HG03558 (cell line): ENCODE measurements around the gene SH3PXD2B.
"Not testable (repeated sequence)": the region's sequence is repeated elsewhere in the genome, so short reads cannot be mapped to it uniquely, and the experiment has no call there.

Experiments used
- ATAC-seq: cut with Tn5 transposase; IDR thresholded peaks from one replicate; pipeline ENCODE4 v1.9.1; 2021; ENCODE audit warnings: moderate number of reproducible peaks; ENCODE audit not compliant: unreplicated experiment; ENCODE audit errors: extremely low read depth

SH3PXD2B gene

DNA sequence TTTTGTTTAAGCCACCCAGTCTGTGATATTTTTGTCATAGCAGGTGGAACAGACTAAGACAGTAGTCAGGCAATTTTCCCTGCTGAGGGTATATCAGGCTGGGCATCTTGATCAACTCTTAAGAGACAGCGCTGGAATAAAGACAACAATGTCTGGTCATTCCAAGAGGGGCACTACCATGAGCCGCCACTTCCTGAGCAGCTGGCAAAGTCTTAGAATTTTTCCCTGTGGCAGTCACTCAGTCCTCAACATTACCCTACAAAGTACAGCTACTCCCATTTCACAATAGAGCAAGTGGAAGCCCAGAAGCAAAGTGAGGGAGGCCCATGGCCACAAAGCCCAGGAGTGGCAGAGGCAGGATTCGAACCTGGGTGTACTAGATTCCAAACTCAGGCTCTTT is 74.8 kb downstream of the SH3PXD2B start:
- no peak for ATAC-seq

DNA sequence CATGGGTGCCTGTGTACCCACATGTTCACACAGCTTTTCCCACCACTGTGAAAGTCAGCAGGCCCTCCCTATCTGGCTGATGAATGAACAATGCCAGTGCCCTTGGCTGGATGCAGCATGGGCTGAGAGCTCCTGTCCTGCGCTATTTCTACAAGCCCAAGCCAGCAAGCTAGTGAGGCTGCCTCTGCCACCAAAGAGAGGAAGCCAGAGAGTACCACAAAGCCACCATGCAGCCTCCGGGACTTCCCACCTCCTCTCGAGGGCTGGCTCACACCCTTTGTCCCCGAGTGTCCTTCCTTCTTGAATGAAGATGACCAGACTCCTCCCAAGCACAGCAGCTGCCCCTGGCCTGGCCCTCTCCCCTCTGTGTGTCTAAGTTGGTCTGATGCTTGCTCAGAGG is 76.5 kb downstream of the SH3PXD2B start:
- no peak for ATAC-seq

DNA sequence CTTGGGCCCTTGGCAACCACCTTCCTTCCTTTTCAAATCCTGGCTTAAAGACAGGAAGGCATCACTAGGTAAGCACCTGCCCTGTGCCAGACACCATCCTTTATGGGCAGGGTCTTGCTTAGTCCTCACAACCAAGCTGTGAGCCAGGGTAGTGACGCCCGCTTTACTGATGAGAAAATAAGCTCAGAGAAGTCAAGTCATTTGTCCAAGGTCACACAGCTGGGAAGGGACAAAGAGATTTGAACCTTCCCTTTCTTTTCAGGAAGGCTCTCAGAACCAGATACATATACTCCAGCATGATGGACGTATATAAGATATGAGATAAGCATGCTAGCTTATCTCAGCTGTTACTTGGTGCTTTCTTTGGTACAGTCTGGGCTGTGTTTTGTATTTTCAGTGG is 76.9 kb downstream of the SH3PXD2B start:
- ATAC-seq, result no peak

DNA sequence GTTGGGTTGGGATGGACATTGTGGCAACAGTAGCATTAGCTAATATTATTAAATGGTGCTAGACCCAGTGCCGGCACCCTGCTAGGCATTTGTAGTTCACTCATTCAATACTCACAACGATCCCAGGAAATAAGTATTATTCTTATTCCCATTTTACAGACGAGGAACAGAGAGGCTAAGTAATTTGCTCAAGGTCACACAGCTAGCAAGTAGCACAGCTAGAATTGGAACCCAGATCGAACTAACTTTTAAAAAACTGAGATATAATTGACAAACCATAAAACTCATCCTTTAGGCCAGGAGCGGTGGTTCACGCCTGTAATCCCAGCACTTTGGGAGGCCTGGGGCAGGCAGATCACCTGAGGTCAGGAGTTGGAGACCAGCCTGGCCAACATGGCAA is 79.5 kb downstream of the SH3PXD2B start:
- no peak for ATAC-seq

DNA sequence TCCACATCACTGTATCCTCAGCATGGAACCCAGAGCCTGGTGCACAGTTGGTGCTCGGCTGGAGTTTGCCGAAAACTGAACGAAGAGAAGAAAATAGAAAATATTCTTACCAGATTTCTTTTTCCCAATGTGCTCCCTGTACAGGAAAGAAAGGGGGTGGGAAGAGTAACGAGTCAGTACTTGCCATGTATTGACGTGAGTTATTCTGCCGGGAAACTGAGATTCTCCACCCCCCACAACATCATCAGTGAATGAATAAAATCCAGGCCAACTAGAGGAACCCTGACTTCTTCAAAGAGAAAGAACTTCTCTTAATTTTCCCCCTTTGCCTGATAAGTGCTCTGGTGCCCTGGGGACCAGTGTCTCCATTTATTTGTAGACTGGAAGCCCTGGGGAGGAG is 80.6 kb downstream of the SH3PXD2B start:
- ATAC-seq, result no peak

DNA sequence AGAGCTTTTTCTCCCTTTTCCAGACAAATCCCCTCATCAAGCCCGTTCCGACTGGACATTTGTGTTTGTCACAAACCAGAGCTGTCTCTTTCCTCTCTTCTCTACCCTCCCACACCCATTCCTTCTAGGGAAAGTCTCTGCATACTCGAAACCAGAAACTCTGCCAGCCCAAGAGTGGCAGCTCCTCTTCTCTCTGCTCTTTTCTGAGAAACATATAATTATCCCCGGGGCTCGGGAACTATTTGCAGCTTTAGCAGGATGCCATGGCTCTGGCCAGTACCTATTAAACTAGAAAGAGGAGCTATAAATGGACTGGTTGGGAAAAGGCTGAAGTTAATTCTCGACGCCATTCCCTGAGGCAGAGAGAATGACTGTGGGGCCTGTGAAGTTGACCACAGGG is 82.6 kb downstream of the SH3PXD2B start:
- ATAC-seq, result no peak

DNA sequence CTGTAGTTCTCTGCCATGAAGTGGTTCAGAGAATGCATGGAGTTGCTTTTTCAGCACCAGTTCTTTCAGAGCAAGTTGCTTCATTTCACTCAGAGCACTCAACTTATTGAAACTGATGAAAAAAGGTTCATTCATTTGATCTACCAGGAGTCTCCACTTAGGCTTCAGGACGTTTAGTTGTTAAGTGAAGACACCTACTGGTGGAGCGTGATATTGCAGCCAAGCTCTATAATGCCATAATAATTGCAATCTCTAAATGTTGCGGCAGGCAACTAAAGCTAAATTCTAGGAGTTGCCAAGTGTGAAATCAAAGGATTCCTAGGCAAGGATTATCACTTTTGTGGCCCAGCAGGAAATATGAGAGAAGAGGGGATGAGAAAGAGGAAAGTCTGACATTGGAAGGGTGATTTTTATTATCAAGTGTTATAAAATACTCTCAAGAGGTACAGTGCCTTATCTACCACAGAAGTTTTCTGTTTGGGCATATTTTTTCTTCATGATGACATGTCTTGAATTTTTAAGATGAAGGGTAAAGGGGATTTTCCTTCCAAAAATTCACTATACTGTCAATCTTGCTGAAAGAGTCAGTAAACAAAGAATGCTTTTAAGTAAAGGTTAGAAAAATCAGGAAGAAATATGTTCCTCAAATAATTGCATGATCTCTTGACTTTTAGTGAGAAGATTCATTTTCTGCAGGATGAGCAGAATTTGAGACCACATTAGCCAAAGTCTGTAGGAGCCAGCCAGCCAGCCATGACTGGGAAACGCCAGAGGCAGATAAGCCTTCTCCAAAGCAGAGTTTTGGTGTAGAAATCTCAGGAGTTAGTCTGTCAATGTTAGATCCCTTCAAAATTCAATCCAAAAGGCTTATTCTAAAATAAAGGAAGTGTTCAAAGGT is 83.4 kb downstream of the SH3PXD2B start:
- no peak for ATAC-seq

DNA sequence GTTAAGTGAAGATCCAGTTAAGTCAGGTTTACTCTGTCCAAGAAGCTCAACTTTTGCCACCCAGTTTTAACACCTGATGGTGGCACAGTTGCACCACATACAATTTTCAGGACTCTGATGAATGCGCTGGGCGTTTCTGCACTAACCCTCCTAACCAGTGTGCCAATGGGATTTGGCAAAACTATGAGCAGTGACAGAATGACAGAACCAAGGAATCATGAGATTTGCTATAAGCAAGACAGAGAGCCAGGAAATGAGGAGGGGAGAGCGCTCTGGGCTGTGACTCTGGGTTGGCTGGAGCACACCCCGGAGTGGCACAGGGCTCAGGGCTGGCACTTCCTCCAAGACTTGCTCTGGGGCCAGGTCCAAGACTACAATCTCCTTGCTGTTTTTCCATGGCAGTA is 84.1 kb downstream of the SH3PXD2B start:
- no peak for ATAC-seq

DNA sequence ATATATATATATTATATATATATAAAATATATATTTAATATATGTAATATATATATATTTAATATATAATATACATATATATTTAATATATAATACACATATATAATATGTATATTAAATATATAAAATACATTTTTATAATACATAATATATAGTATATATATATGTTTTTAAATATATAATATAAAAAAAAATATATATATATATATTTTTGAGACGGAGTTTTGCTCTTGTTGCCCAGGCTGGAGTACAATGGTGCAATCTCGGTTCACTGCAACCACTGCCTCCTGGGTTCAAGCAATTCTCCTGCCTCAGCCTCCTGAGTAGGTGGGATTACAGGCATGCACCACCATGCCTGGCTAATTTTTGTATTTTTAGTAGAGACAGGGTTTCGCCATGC is 85.6 kb downstream of the SH3PXD2B start:
- ATAC-seq, result not testable (repeated sequence)

DNA sequence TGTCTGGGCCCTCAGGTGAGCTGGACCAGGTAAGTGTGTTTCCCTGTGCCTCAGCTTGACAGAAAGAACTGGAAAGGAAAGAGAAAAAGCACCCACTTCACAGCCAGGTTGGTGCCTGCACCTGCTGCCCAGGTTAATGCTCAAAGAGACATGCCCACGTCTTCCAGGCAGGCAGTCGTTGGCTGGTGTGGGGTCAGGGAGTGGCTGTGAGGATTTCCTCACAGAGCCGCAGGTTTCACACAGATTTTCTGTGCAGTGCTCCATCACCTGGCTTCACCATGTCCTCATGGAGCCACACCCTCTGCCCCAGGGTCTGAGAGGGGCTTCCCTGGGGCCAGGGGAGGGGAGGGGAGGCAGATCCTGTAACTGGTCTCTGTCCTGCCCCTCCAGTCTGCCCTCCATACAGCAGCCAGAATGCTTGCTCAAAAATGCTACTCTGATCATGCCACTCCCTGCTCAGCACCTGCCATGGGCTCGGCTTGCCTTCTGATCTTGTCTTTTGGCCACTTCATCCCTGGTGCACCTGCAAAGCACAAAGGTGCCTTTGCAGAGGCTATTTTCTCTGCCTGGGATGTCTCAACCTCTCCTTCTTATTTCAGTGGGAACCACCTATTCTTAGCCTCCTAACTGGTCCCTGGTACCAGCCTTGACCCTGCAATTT is 88.2 kb downstream of the SH3PXD2B start:
- no peak for ATAC-seq

DNA sequence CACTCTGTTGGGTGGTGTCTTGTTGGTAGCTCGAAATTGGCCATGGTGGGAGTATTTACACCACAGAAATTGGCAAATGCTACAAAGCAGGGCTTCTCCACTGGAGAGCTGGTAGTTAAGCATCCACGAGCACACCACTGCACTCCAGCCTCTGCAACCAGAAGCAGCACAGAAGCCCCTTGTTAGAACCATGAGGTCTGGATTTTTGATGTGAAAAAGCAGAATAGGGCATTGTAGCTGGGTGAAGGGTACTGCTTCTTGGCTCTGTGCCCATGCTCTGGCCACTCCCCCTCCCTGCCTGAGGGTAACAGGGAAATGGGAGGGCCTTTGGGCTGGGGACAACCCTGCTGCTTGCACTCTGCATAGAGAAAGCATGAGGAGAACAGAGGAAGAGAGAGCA is 89.6 kb downstream of the SH3PXD2B start:
- no peak for ATAC-seq

DNA sequence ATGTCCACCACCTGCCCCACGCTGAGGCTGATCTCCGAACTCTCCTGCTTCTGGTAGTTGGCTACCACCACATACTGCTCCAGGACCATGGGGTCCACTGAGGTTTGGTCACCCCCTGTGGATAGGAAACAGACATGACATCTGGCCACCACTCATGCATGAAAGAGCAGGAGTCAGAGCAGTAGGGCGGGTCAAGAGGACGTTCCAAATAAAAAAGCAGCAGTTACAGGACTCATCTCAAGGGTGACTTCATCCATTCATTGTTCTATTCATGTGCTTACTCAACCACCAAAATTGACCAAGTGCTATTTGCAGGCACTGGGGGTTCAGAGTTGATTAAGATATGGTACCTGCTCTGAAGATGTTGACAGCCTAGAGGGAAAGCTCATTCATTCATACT is 91.6 kb downstream of the SH3PXD2B start:
- no peak for ATAC-seq

DNA sequence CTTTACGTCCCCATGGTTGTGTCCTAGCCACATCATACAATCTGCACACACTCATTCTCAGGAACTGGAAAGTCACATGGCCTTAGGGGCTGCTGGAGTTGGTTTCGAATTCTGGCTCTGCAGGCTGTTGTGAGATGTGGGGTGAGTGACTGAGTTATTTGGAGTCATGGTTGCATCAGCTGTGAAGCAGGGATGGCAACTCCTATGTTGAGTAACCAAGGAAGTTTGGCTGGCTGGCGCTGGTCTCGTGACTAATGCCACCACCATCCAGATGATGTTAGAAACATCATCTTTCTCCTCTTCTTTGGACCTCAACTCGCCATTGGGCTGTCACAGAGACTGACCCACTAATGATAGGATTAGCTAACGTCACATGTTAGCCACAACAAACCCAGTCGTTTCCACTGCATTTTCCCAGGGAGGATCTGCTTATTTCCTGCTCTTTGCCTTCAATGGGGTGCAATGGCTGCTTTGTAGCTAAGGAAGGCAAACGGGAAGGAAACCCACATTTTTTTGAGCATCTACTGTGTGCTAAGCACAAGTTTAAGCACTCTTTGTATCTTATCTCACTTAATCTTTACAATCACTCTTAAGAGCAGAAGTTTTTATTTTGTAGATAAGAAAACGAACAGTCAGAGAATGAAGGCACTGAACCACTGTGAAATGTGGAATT is 92.6 kb downstream of the SH3PXD2B start:
- ATAC-seq, result no peak

DNA sequence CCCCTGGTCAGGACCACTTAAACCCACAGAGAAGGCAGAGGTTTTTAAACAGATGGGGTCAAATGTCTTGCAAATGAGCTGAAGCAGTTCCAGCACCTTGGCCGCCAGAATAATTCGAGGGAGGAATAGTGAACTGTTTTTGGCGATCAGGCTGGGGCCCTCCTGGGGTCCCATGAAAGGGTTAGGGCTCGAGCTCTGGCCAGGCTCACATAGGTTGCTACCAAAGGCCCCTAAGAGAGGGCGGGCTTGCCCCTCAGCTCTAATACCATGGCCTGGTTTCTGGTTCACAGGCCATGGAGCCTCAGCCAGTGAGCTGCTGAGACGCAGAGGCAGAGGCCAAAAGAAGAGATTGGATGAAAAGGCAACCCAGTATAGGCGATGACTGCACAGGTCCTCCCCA is 96.0 kb downstream of the SH3PXD2B start:
- ATAC-seq, result no peak

DNA sequence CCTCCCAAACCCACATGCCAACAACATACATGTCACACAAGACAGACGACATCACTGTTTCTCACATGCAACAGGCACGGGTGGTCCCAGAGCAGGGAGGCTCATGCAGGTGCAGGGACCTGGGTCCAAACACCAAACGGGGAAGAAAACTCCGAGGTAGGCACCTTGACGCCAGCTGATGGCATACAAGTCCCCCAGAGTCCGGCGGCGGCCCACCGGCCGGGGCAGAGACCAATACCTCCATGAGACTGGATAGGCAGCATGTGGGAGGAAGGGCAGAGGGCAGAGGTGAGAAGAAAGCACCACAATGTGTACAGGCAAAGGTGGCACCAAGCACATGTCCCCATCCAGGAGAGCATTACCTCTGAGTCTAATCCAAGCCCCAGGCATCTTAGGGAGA is 97.8 kb downstream of the SH3PXD2B start:
- ATAC-seq, result no peak

DNA sequence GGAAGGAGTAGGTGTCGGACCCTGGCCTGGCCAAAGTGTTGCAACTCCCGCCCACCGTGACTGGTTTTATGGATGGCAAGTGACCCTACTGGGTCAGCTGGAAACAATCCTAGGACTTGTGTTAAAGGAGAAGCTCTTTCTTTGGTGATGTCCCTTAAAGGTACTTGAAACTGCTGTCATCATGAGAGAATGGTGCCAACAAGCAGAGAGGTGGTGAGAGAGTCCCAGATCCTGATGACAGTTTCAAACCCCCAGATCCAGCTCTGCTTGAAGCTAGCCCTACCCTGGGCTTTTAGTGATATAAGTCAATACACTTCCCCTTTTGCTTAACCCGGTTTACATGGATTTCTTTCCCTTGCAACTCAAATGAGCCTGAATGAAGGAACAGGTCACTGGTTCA is 98.3 kb downstream of the SH3PXD2B start:
- ATAC-seq, result no peak

DNA sequence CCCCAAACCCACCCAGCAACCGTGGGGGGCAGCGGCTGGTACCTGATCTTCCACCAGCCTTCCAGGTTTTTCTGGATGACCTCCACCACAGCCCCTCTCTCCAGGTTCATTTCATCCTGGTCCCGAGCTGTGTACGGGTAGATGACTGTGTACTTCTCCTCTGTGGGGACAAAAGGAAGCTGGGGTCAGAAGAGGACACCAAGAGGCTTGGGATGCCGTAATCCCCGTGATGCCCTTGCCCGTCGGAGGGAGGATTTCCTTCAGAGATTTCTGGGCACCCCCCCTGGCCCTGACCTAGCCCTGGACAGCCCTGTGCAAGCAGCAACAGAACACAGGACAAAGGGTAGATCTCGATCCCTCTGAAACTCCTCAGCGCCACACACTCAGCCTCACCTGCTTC is 100.5 kb downstream of the SH3PXD2B start:
- no peak for ATAC-seq

DNA sequence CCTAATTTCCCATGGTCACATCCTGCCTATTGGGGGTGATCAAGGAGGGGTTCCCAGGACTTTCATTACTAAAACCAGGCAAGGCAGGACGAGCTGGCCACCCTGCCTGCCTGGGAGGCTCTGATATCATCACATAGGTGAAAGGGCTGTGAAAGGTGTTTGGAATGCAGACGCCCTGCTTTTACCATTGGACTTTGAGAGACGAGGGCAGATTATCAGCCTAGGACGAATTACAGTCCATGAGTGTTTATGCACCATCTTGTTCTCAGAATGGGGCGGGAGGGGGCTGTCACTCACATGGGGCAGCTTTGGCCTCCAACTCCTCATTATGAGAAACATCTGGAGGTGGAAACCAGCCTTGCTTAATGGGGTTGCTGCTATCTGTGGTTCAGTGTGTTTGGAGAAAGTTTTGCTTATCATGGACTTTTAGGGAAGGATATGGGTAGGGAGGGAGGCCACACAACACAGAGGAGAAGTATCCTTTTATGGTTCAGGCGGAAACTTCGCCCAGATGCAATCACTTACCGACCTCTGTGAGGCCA is 101.0 kb downstream of the SH3PXD2B start:
- no peak for ATAC-seq

DNA sequence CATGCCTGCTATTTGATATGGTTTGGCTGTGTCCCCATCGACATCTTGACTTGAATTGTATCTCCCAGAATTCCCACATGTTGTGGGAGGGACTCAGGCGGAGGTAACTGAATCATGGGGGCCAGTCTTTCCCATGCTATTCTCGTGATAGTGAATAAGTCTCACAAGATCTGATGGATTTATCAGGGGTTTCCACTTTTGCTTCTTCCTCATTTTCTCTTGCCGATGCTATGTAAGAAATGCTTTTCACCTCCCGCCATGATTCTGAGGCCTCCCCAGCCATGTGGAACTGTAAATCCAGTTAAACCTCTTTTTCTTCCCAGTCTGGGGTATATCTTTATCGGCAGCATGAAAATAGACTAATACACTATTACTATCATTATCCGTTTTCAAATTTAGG is 101.8 kb downstream of the SH3PXD2B start:
- ATAC-seq, result not testable (repeated sequence)

DNA sequence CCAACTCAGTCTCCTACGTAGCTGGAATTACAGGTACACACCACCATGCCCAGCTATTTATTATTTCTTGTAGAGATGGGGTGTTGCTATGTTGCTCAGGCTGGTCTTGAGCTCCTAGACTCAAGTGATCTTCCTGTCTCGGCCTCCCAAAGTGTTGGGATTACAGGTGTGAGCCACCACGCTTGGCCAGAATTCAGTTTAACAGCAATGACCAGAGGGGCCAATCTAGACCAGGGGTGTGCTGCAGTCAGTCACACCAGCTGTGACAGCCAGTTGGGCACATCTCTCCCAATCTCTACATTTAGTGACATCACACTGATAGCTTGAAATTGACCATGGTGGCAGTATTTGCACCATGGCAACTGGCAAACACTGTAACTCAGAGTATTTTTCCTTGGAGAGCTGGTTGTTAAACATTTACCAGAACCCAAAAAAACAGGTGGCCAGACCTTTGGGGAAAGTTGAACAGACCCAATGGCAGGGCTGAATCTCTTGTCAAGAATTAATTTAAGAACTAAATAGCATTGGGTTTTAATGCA is 103.0 kb downstream of the SH3PXD2B start:
- ATAC-seq, result no peak
